GM18868 (cell line): Measurements from ENCODE around the gene SOX12.

Source experiments
- ATAC-seq: cut with Tn5 transposase; IDR thresholded peaks from one replicate; pipeline ENCODE4 v1.9.1; 2021; ENCODE audit warnings: mild to moderate bottlenecking, moderate library complexity; ENCODE audit not compliant: unreplicated experiment

The SOX12 gene

DNA sequence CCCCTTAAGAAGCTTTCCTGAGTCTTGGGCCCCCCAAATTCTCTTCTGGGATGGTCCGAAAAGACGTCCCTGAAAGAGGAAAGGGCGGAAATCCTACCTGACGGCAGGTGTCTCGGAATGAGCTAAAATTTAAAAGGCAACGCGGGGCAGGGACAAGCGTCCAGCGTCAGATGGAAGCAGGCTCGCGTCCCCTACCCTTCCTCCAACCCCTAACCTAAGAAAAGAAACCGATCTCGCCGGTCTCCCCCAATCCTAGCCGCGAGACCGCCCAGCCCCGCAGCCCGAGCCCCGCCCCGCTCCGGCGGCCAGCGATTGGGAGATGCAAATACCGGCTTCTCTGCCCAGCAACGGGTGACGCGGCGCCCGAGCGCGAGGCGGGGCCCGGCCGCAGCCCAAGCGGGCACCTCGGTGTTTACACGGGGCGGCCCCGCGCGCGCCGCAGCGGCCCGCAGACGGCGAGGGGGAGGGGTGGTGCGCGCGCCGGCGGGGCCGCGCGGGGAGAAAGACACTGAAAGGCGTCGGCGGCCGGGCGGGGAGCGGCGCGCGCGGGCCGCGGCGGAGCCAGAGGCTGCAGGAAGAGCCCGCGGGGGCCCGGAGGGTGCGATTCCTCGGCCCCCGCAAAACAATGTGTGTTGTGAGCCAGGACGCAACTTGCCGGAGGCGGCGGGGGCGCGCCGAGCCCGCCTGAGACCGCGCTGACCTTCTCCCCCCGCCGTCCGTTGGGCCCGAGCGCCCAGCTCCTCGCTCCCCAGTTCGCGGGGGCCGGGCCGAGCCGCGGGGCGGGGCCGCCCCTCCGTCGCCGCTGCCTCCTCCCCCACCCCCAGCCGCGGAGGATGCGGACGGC lies at the start of gene SOX12:
SOX12 (plus strand) TSS at position 508 of the 844 bp plus-strand sequence. CDS start 373 bp downstream, outside the sequence.
- peak; percentile 68 for ATAC-seq

DNA sequence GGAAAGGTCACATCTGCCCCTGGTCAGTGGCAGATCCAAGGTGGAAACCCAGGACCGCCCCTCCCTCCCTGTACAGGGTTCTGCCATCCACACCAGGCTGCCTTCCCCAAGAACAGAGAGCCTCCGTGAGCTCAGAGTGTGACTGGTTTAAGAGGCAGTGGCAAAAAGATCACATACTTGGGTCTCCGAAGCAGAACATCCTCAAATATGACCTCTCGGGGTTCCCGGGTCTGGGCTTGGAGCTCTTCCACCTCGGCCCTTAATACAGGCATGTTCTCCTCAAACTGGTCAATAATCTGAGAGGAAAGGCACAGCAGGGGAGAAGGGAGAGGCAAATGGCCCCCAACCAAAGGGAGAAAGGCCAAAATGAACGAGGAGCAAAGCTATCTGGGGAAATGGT lies 49.6 kb upstream of the SOX12 start:
- no peak for ATAC-seq

DNA sequence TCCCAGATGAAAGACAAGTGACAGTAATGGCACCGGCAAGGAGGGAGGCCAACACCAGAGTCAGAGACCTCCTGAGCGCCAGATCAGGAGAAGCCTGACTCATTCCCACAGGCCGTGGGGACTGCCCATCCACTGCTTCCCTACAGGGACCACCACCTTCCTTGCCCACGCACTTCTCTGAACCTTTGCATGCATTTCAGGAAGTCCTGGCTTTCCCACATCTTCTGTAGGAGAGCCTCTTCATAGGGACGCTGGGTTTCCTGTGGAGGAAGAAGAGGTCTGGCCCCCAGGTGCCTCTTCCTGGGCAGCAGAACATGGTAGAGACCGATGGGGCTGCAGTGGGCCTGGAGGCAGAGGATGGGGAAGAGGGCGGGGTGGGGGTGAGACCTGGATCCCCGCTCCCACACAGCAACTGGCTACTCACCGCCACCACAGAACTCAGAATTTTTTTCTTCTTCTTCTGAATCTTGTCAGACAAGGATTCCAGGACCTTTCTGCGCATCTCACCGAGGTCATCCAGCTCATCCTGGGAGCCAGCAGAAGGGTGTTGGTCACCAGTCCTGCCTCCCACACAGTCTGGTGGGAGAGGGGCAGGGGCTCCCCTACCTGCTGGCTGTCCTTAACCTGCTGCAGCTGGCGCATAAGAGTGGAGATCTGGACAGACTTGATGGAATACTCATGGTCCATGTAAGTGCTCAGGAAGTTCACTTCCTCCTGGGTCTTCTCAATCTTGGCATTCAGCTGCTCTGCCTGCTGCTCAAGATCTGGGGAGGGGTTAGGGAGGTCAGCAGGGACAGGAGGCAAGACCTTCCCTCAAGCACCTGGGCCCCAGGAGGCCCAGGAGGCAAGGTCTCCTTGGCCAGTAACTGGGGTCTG lies 48.5 kb upstream of the SOX12 start:
- no peak for ATAC-seq

DNA sequence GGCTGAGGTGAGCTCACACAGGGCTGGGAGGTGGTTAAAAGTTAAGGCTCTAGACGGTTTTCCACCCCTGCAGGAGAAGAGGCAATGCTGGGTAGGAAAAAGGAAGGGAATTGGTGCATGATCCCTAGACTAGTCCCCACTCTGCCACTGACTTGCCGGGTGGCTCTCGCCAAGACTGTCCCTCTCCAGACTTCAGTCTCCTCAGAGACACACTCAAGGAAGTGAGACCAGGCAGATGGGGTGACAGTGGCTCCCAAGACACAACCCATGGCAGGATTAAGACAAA lies 47.9 kb upstream of the SOX12 start:
- no peak for ATAC-seq

DNA sequence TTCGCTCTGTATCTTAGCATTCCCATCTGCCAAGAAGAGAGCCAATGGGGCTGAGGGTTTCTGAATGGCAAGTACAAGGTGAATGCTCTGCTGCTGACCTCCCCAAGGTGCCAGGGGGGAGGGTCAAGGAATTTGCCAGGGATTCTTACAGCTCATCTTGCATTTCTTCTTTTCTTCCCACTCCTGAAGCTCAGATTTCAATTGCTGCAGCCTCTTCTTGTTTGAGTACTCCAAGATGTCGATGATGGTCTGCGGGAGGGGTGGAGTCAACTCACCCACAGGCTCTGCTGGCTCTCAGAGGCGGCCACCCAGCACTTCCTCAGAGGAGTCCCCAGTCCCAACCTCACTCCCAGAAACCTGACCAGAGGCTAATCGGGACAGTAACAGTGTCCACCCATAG lies 47.2 kb upstream of the SOX12 start:
- ATAC-seq: no peak

DNA sequence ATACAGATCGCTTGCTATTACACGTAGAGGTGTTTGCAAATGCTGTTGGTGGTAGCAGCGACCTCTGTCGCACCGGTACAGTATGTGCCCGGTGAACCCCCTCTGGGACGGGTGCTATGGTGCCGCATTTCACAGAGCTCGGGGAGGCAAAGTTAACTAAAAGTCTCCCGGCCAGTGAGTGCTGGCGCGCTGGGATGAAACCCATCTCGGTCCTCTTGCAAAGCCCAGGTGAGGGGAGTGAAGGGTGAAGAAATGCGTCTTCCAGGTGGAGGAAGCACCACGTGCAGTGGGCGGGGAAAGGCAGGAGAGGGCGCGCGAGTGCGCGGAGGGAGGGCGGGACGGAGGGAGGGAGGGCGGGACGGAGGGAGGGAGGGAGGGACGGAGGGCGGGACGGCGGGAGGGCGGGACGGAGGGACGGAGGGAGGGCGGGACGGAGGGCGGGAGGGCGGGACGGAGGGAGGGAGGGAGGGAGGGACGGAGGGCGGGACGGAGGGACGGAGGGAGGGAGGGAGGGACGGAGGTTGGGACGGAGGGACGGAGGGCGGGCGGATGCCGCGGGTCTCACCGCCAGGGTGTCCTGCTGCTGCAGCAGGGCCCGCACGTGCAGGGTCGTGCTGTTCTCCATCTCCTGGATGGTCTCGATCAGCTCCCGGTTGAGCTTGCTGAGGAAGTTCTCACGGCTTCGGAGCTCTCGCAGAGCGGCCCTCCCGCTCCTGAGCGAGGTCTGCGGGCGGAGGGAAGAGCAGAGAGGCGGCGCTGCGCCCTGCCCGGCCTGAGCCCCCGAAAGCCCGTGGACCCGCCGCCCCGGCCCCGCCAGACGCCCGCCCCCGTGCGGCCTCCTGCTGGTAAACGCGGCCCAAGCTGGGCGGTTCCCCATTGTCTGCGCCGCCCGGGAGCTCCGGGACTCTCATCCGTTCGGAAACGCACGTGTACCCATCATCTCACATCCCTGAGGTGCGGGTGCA lies 46.5 kb upstream of the SOX12 start:
- ATAC-seq: no peak

DNA sequence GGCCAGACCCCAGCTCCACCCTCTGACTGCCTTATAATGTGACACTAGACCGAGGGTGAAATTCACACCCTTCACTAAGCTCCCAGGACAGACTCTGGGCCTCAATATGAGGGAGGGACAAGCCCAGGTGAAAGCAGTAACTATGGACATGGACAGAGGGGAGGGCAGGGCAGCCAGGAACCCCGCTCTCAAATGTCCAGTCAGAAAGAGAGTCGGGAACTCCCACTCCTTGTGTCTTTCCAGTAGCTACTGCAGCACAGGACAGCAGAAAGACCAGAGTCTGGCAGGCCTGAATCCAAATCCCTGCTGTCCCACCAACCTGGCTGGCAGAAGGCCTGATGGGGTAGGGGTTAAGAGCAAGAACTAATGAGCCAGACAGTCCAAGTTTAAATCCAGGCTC lies 41.2 kb upstream of the SOX12 start:
- ATAC-seq: no peak

DNA sequence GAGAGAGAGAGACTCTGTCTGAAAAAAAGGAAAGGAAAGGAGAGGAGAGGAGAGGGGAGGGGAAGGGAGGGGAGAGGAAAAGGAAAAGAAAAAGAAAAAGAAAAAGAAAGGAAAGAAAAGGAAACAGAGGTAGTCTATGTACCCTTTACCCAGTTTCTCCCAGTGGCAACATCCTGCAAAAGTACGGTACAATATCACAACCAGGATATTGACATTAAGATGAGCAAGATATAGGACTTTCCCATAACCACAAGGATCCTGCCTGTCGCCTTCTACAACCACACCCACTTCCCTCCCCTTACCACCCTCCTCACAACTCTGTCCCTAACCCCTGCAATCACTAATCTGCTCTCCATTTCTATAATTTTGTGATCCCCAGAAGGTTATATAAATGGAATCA lies 38.8 kb upstream of the SOX12 start:
- ATAC-seq: no peak

DNA sequence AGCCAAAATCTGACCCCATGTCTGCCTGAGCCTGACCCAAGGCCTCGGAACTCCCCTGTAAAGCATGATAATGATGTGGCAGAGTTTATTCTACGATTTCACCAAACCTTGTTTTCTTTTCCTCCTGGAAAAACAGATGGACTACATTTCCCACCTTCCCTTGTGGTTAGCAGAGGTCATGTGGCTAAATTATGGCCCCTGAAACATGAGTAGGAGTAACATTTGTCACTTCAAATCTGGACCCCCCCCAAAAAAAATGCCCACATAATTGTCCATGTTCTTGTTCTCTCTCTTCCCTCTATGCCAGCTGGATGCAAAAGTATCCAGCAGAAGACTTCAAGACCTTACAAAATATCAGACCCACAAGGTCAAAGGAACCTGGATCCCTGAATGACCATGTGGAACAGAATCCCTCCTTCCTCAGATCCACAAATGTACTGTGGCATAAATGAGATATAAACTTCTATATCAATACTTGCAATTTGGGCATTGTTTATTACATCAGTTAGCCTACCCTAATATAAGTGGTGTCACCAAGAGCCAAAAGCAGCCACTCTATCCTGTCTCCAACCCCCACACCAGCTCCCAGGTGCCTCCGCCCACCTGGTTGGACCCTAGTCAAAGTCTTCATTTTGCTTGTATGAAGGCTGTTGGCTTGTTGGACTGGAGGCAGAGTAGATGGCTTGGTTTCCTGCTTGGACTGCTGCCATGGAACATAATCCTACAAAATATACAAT lies 36.2 kb upstream of the SOX12 start:
- no peak for ATAC-seq

DNA sequence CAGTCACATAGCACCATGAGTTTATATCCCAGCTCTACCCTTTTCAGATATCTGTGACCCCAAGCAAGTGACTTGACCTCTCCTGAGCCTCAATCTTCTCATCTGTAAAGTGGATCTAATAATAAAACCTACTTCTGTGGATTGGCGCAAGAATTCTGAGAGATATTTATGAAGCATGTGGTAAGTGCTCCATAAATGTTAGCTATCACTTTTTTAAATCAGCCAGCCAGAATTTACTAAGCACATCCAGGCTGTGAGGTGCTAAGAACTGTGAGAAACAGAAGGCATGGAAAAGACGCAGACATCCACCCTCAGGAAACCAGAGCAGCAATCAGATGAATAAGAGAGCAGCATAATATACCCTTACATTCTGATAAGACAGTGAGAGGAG lies 35.7 kb upstream of the SOX12 start:
- peak; percentile 13 for ATAC-seq

DNA sequence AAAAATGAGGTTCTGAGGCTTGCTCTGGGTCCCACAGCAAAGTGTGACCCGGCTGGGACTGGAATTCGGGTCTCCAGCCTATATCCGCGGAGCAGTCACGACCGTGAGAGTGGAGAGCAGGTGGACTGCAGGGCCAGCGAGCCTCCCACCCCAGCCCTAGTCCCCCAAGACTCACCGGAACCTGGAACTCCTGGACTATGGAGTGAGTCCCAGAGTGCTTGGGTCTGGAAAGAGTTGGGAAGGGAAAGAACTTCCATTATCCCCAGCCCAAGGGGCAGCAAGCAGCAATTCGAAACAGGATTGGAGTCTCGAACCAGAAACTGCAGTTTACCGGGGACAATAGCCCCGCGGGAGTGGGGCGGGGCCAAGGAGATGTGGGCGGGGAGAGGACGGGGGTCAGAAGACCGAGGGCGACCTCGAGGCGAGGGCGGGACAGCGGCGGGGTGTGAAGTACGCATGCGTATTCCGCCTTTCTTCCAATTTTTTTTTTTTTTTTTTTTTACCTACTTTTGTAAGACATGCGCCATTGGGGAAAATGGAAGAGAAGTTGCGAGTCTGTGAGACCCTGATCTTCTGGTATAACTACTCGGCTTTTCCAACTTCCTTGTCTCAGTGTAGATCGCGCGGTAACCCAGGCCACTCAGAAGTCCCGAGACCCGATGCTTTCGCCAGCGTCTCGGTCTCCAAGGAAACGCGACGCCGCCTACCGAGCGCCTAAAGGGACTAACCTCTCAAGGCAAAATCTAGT lies 35.1 kb upstream of the SOX12 start, which contains the start of gene C20orf96:
C20orf96 (minus strand) TSS at position 667 of the 748 bp plus-strand sequence; CDS start at position 527, 140 bp downstream.
- ATAC-seq: peak; percentile 80

DNA sequence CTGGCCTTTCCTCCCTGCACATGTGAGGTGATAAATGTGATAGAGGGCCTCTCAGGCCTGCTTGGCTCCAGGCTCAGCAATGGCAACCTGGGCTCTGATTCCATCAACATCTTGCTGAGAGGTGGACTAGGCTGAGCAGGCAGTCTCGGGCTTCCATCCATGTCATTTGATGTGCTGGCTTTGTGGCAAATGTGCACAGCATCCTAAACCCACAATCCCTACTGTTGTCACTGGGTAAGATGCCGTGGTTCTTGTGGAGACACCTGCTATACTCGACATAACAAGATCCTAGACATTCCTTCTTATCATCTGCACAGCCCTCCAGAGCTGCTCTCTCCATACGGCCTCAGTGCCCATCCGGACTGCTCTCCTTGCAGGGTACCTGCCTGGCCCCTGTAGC lies 30.8 kb upstream of the SOX12 start:
- no peak for ATAC-seq

DNA sequence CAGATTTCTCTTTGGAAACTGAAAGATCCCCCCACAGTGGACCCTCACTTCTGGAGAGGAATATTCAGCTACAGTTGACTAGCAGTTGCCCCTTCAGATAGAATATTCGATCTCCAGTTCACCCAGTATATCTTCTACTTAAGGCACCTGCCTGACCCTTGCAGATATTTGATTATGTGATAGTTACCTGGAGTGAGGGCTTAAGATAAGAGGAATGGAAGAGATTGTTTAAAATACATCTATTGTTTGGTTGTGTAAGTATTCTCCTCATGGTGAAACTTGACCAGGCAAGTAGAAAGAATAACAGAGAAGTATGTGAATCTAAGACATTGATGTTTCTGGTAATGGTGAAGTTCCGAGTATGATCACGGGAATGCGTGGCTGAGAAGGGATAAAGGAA lies 29.5 kb upstream of the SOX12 start:
- ATAC-seq: no peak

DNA sequence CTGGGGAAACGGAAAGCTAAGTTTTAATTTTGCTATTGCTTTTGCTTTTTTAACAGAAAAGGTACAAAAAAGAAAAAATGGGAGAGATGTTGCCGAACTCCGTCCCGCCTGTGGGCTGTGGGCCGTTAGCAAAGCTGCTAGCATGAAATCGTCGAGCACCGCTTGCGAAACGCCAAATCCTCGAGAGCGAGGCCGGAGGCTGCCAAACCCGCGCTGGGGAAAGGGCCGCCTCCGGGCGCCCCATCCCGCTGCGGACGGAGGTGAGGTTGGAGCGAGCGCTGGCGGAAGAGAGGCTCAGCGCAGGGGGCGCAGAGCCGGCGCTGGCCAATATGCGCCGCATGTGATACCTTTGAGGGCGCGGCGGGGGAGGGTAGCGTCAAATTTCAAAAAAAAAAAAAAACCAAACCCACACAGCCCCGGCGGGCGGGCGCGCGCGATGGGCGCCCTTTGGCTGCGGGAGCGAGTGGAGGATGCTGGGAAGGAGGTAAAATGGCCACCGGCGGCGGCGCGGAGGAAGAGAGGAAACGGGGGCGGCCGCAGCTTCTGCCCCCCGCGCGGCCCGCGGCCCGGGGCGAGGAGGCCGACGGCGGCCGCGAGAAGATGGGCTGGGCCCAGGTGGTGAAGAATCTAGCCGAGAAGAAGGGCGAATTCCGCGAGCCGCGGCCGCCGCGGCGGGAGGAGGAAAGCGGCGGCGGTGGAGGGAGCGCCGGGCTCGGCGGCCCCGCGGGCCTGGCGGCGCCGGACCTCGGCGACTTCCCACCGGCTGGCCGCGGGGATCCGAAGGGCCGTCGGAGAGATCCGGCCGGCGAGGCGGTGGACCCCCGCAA lies 28.0 kb upstream of the SOX12 start, which contains the start of gene ZCCHC3:
ZCCHC3 (plus strand) TSS at position 473 of the 827 bp plus-strand sequence; CDS start at position 490, 17 bp downstream.
- peak; percentile 81 for ATAC-seq

DNA sequence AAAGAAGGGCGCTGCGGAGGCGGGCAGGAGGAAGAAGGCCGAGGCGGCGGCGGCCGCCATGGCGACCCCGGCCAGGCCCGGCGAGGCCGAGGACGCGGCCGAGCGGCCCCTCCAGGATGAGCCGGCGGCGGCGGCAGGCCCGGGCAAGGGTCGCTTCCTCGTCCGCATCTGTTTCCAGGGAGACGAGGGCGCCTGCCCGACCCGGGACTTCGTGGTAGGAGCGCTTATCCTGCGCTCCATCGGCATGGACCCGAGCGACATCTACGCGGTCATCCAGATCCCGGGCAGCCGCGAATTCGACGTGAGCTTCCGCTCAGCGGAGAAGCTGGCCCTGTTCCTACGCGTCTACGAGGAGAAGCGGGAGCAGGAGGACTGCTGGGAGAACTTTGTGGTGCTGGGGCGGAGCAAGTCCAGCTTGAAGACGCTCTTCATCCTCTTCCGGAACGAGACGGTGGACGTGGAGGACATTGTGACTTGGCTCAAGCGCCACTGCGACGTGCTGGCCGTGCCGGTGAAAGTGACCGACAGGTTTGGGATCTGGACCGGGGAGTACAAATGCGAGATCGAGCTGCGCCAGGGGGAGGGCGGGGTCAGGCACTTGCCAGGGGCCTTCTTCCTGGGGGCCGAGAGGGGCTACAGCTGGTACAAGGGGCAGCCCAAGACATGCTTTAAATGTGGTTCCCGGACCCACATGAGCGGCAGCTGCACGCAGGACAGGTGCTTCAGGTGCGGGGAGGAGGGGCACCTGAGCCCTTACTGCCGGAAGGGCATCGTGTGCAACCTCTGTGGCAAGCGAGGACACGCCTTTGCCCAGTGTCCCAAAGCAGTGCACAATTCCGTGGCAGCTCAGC lies 27.2 kb upstream of the SOX12 start:
- ATAC-seq: peak; percentile 18

DNA sequence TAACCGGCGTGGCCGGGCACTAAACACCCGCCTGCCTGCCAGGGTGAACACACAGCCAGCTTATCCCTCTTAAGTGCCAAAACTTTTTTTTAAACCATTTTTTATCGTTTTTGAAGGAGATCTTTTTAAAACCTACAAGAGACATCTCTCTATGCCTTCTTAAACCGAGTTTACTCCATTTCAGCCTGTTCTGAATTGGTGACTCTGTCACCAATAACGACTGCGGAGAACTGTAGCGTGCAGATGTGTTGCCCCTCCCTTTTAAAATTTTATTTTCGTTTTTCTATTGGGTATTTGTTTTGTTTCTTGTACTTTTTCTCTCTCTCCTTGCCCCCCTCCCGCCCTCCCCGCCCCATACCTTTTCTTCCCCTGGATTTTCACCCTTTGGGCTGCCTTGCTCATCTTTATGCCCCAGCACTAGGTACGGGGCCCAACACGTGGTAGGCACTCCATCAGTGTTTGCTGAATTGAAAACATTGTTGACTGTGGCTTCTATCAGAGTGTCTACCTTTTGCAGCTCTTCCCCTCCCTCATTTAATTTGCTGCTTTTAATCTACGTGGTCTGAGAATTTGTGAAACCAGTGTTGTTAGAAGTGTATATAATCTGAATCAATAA lies 26.5 kb upstream of the SOX12 start:
- ATAC-seq: no peak

DNA sequence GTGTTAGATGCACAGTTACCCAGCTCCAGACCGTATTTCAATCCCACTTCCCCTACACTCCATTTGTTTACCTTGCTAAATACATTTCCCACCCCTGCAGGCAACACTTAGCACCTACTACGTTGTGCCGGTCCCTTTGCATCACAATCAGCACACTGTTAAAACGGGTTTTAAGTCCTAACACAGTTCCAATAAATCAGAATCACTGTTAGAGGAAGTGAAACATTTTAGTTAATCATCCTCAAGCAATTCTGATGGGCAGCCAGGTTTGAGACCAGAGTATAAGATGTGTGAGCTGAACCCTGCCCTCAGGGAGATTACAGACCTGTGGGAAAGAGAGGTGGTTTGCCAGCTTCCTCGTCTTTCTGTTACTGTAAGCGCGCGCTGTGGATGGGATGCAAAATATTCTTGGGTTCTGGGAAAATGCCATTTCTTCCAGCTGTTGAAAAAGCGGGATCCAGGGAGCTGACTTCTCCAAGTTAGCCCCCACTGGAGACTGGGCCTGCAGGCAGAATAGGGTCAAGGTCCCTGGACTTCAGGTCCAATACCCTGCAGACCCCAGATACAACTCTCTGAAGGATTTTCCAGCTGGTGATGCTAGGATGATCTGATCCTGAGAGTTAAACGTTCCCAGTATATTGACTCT lies 24.9 kb upstream of the SOX12 start:
- no peak for ATAC-seq
